ENCODE results near the gene HMCN1.

DNA sequence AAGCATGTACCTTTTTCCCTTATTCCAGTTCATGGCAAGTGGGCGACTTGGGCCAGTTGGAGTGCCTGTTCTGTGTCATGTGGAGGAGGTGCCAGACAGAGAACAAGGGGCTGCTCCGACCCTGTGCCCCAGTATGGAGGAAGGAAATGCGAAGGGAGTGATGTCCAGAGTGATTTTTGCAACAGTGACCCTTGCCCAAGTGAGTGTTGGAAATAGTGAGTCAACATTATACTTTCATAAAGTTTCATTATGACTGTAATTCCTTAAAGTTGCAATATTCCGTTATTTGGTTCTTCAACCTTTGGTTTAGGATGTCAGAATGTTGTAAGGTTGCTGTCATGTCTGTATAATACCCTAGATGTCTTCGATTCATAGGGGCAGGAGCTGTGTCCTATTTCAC, 410.3 kb downstream of the HMCN1 start:
- TF ChIP-seq ZNF331 (CRISPR knock-in tag; IDR thresholded peaks at IDR 0.05; ENCODE audit: low read depth), result no peak
- TF ChIP-seq, protein P1, sequence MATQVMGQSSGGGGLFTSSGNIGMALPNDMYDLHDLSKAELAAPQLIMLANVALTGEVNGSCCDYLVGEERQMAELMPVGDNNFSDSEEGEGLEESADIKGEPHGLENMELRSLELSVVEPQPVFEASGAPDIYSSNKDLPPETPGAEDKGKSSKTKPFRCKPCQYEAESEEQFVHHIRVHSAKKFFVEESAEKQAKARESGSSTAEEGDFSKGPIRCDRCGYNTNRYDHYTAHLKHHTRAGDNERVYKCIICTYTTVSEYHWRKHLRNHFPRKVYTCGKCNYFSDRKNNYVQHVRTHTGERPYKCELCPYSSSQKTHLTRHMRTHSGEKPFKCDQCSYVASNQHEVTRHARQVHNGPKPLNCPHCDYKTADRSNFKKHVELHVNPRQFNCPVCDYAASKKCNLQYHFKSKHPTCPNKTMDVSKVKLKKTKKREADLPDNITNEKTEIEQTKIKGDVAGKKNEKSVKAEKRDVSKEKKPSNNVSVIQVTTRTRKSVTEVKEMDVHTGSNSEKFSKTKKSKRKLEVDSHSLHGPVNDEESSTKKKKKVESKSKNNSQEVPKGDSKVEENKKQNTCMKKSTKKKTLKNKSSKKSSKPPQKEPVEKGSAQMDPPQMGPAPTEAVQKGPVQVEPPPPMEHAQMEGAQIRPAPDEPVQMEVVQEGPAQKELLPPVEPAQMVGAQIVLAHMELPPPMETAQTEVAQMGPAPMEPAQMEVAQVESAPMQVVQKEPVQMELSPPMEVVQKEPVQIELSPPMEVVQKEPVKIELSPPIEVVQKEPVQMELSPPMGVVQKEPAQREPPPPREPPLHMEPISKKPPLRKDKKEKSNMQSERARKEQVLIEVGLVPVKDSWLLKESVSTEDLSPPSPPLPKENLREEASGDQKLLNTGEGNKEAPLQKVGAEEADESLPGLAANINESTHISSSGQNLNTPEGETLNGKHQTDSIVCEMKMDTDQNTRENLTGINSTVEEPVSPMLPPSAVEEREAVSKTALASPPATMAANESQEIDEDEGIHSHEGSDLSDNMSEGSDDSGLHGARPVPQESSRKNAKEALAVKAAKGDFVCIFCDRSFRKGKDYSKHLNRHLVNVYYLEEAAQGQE (IDR thresholded peaks at IDR 0.05; ENCODE audit: unreplicated experiment), result no peak
- TF ChIP-seq, protein P2, sequence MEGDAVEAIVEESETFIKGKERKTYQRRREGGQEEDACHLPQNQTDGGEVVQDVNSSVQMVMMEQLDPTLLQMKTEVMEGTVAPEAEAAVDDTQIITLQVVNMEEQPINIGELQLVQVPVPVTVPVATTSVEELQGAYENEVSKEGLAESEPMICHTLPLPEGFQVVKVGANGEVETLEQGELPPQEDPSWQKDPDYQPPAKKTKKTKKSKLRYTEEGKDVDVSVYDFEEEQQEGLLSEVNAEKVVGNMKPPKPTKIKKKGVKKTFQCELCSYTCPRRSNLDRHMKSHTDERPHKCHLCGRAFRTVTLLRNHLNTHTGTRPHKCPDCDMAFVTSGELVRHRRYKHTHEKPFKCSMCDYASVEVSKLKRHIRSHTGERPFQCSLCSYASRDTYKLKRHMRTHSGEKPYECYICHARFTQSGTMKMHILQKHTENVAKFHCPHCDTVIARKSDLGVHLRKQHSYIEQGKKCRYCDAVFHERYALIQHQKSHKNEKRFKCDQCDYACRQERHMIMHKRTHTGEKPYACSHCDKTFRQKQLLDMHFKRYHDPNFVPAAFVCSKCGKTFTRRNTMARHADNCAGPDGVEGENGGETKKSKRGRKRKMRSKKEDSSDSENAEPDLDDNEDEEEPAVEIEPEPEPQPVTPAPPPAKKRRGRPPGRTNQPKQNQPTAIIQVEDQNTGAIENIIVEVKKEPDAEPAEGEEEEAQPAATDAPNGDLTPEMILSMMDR (conservative IDR thresholded peaks at IDR 0.05; ENCODE audit: low read depth in 2 of 2), result no peak
- no peak for TF ChIP-seq EZH2 (IDR thresholded peaks at IDR 0.05; ENCODE audit: low read depth, unreplicated experiment)
- TF ChIP-seq POLR2AphosphoS5 (IDR thresholded peaks at IDR 0.05; ENCODE audit: low read depth), result no peak
- TF ChIP-seq EZH2phosphoT487 (IDR thresholded peaks at IDR 0.05; ENCODE audit: unreplicated experiment), result no peak
- TF ChIP-seq JUNB (IDR thresholded peaks at IDR 0.05; ENCODE audit: unreplicated experiment), result no peak
- TF ChIP-seq STAT1 (IDR thresholded peaks at IDR 0.05; ENCODE audit: unreplicated experiment), result no peak
- TF ChIP-seq ZNF114 (CRISPR knock-in tag; IDR thresholded peaks at IDR 0.05), result no peak
- TF ChIP-seq, protein P3, sequence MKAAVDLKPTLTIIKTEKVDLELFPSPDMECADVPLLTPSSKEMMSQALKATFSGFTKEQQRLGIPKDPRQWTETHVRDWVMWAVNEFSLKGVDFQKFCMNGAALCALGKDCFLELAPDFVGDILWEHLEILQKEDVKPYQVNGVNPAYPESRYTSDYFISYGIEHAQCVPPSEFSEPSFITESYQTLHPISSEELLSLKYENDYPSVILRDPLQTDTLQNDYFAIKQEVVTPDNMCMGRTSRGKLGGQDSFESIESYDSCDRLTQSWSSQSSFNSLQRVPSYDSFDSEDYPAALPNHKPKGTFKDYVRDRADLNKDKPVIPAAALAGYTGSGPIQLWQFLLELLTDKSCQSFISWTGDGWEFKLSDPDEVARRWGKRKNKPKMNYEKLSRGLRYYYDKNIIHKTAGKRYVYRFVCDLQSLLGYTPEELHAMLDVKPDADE (IDR thresholded peaks at IDR 0.05), result no peak
- TF ChIP-seq CREB1 (CRISPR knock-in tag; IDR thresholded peaks at IDR 0.05; ENCODE audit: low read depth), result no peak
